HepG2 (cell line): Measurements from ENCODE around the gene SLX1A. TPM values are rescaled to one million over a fixed set of nuclear protein-coding genes. Genes with fewer than 3 reads are reported as not detected.

Experiments used
- ATAC-seq: fragments of 200-7000 bp; cut with Tn5 transposase; 3 replicates; pipeline ENCODE4 v1.9.1; 2020; ENCODE audit warnings: mild to moderate bottlenecking, moderate library complexity
- BruUV-seq: library from RNA; stranded (reverse); fragments of 400-500 nt; replicated peaks from 2 replicates; lab custom pipeline; 2021; lab: Mats Ljungman, UMichigan
- CTCF ChIA-PET: fragments of 300-600 bp; formaldehyde crosslinking; extraction: SDS; loops from one replicate; lab custom pipeline; 2021; ENCODE audit warnings: low total read pairs, inconsistent platforms, low intra/inter-chr PET ratio; lab: Yijun Ruan, JAX
- POLR2A ChIA-PET: fragments of 350-600 bp; sonication (Branson Sonifier 250); formaldehyde crosslinking; loops from one replicate; lab custom pipeline; 2020; ENCODE audit warnings: antibody characterized with exemption, inconsistent platforms; lab: Yijun Ruan, JAX
- DNase-seq: peaks from one replicate; pipeline ENCODE4 v3.0.0-alpha.2; 2015; ENCODE audit warnings: low spot score
- FAIRE-seq: peaks from 3 replicates; lab custom pipeline; 2011; peaks lifted over from hg19 to GRCh38; lab: Jason Lieb, UNC
- H2AFZ ChIP-seq: one replicate; pipeline ENCODE4 v1.6.1; 2011; ENCODE audit warnings: low read length, inconsistent platforms
- H3K27ac ChIP-seq: fragments of 300-600 bp; 3 replicates; pipeline ENCODE4 v1.8.0; 2011; ENCODE audit warnings: mixed run types, mild to moderate bottlenecking, mixed read lengths, low read length, inconsistent platforms; ENCODE audit not compliant: insufficient read depth; ENCODE audit errors: extremely low read length
- H3K27me3 ChIP-seq, 2 experiments: fragments of 200-600 bp in 1 of 2; 2 replicates in 1 of 2; 3 replicates in 1 of 2; pipeline versions ENCODE4 v1.6.0 to v1.8.0; 2011; ENCODE audit warnings: low read length in 2 of 2, mild to moderate bottlenecking in 2 of 2, moderate library complexity in 2 of 2, inconsistent platforms in 1 of 2; ENCODE audit not compliant: insufficient read depth in 2 of 2, control insufficient read depth in 1 of 2
- H3K36me3 ChIP-seq, 2 experiments: fragments of 200-600 bp in 1 of 2; replicated peaks in 1 of 2; 2 replicates in 1 of 2; 3 replicates in 1 of 2; pipeline versions ENCODE4 v1.5.1 to v1.8.0; 2011; ENCODE audit warnings: low read length in 2 of 2, inconsistent platforms in 1 of 2; ENCODE audit not compliant: insufficient read depth in 2 of 2, control insufficient read depth in 1 of 2
- H3K4me1 ChIP-seq: 2 replicates; pipeline ENCODE4 v1.5.1; 2012; ENCODE audit warnings: low read length, inconsistent platforms; ENCODE audit not compliant: insufficient read depth
- H3K4me2 ChIP-seq: 2 replicates; pipeline ENCODE4 v1.6.0; 2011; ENCODE audit warnings: low read depth, low read length, inconsistent platforms
- H3K4me3 ChIP-seq, 3 experiments: fragments of 200-600 bp in 1 of 3; sonication (generic), shearing (Covaris generic) in 1 of 3; replicated peaks in 1 of 3; 2 replicates each; pipeline ENCODE4 v1.5.1; 2011 to 2016; ENCODE audit warnings: low read length in 3 of 3, inconsistent platforms in 2 of 3, low read depth in 2 of 3, mild to moderate bottlenecking in 2 of 3, control low read depth in 1 of 3, mixed read lengths in 1 of 3; ENCODE audit not compliant: insufficient read depth in 1 of 3
- H3K79me2 ChIP-seq: one replicate; pipeline ENCODE4 v1.6.1; 2011; ENCODE audit warnings: low read length, inconsistent platforms; ENCODE audit not compliant: insufficient read depth
- H3K9ac ChIP-seq: 2 replicates; pipeline ENCODE4 v1.6.0; 2011; ENCODE audit warnings: mild to moderate bottlenecking, low read depth, low read length, inconsistent platforms; ENCODE audit not compliant: insufficient read depth
- H3K9me3 ChIP-seq: 2 replicates; pipeline ENCODE4 v1.5.1; 2012; ENCODE audit warnings: mild to moderate bottlenecking, low read length
- H4K20me1 ChIP-seq: 2 replicates; pipeline ENCODE4 v1.6.0; 2011; ENCODE audit warnings: inconsistent platforms, mild to moderate bottlenecking, low read length, moderate library complexity; ENCODE audit not compliant: insufficient read depth
- MNT ChIP-seq: fragments of 450-650 bp; IDR thresholded peaks from 2 replicates; pipeline ENCODE4 v1.6.1; 2016
- PHB2 ChIP-seq: fragments of 450-650 bp; IDR thresholded peaks from 2 replicates; pipeline ENCODE4 v1.6.1; 2018; ENCODE audit not compliant: partially characterized antibody
- POLR2AphosphoS5 ChIP-seq: IDR thresholded peaks from 2 replicates; pipeline ENCODE4 v1.6.1; 2012; ENCODE audit warnings: low read depth, low read length
- RBFOX2 ChIP-seq: fragments of 200-400 bp; formaldehyde crosslinking; IDR thresholded peaks from 2 replicates; pipeline ENCODE4 v1.6.1; 2017; ENCODE audit warnings: low read depth, mild to moderate bottlenecking, low read length
- ZBTB37 ChIP-seq: sonication (generic); formaldehyde crosslinking; IDR thresholded peaks from 2 replicates; pipeline ENCODE4 v1.4.0; 2020; ENCODE audit warnings: mild to moderate bottlenecking, missing genetic modification reagents
- ZNF10 ChIP-seq: sonication (generic); formaldehyde crosslinking; IDR thresholded peaks from 2 replicates; pipeline ENCODE4 v1.4.0; 2020; ENCODE audit warnings: mild to moderate bottlenecking, low read depth, missing genetic modification reagents, borderline replicate concordance
- ZNF432 ChIP-seq: sonication (generic); formaldehyde crosslinking; IDR thresholded peaks from 2 replicates; pipeline ENCODE4 v1.5.0; 2020; ENCODE audit warnings: missing genetic modification reagents, mild to moderate bottlenecking, borderline replicate concordance
- ZNF460 ChIP-seq: sonication (generic); formaldehyde crosslinking; IDR thresholded peaks from 2 replicates; pipeline ENCODE4 v1.5.1; 2020; ENCODE audit warnings: missing genetic modification reagents, mild to moderate bottlenecking, borderline replicate concordance
- ZNF513 ChIP-seq: sonication (generic); formaldehyde crosslinking; conservative IDR thresholded peaks from 2 replicates; pipeline ENCODE4 v1.5.0; 2020; ENCODE audit warnings: missing genetic modification reagents
- ZNF549 ChIP-seq: sonication (generic); formaldehyde crosslinking; IDR thresholded peaks from 2 replicates; pipeline ENCODE4 v1.5.0; 2020; ENCODE audit warnings: missing genetic modification reagents
- ZNF770 ChIP-seq: sonication (generic); formaldehyde crosslinking; IDR thresholded peaks from 2 replicates; pipeline ENCODE4 v1.5.0; 2020; ENCODE audit warnings: mild to moderate bottlenecking, missing genetic modification reagents
- ZNF776 ChIP-seq: sonication (generic); formaldehyde crosslinking; IDR thresholded peaks from 2 replicates; pipeline ENCODE4 v1.4.0; 2020; ENCODE audit warnings: mild to moderate bottlenecking, missing genetic modification reagents
- WGBS: methylation state at CpG from one replicate; pipeline ENCODE4 v1.1.6; 2017; ENCODE audit warnings: low lambda C conversion rate; 5-methylcytosine and 5-hydroxymethylcytosine counted together
- in situ Hi-C: cut with HindIII; loops from 2 replicates; pipeline ENCODE4 v1.10.0; 2017; ENCODE audit warnings: low pct_unique_long_range_greater_than_20kb; ENCODE audit not compliant: extremely low pct_ligation_motif_present
- intact Hi-C: fragments of 100-400 bp; cut with micrococcal nuclease; formaldehyde crosslinking; loops from one replicate; pipeline ENCODE4 v1.10.0; 2022; ENCODE audit not compliant: unreplicated experiment
- polyA plus RNA-seq, 8 experiments: library from polyadenylated mRNA; depleted of rRNA in 3 of 8; stranded (reverse) in 7 of 8; unstranded in 1 of 8; fragments of >200 nt; fragmentation: Illumina TruSeq in 4 of 8; extraction: Trizol in 4 of 8; gene quantifications; 2 replicates each; pipeline versions ENCODE4 v1.2.1 to v1.2.3, GENCODE V29; 2011 to 2016; ENCODE audit warnings: low read depth in 4 of 8, missing spikeins in 1 of 8, mixed read lengths in 1 of 8; ENCODE audit not compliant: insufficient read depth in 1 of 8
- total RNA-seq, 5 experiments: library from RNA; depleted of rRNA; stranded (reverse); fragments of >200 nt; fragmentation: Illumina TruSeq; extraction: Trizol; gene quantifications; 2 replicates each; pipeline ENCODE4 v1.2.3, GENCODE V29; 2016; ENCODE audit warnings: low read depth in 1 of 5

The SLX1A gene
- total and polyA plus RNA-seq, 2 of the 13 experiments (the other 11 are each of a cell fraction or from before 2014, with no cell fraction given) = 12.0 to 37.1 TPM

GRCh38 chr16:30163538-30163937, 30.1 kb upstream of the SLX1A start:
- H3K4me1 ChIP-seq = peaks cover 16% of the 10 kb centered on the region
- no peaks in the 10 kb centered on the region for H3K79me2 ChIP-seq
- no peak for DNase-seq
- H3K4me3 ChIP-seq = no peak overlapping the region
- H3K27ac ChIP-seq = no peak overlapping the region
- 27% methylated on average over 3 of the region's 3 CpGs for WGBS
- intact Hi-C loops (no loop called here), in situ Hi-C loops (no loop called here)
- no peak overlapping the region for H3K9ac ChIP-seq
- POLR2A ChIA-PET = no interaction called here
- no peak for ATAC-seq
- no peaks in the 10 kb centered on the region for H3K36me3 ChIP-seq
- H3K9me3 ChIP-seq = no peaks in the 10 kb centered on the region
- BruUV-seq = no TSS peak
- FAIRE-seq = no peak
- no peaks in the 10 kb centered on the region for H4K20me1 ChIP-seq
- CTCF ChIA-PET = no interaction called here
- H3K4me2 ChIP-seq = no peak overlapping the region
- TF ChIP-seq ZNF10 (CRISPR knock-in tag) (no peak), ZNF460 (peak; percentile 57), ZNF432 (CRISPR knock-in tag) (no peak), ZNF549 (CRISPR knock-in tag) (no peak)
- H2AFZ ChIP-seq = no peak overlapping the region
- no peaks in the 10 kb centered on the region for H3K27me3 ChIP-seq

- ChIA-PET POLR2A (no interaction called here), CTCF (no interaction called here)
- Histone ChIP-seq H3K79me2 (no peaks in the 10 kb centered on the region), H2AFZ (no peak overlapping the region), H3K9ac (no peak overlapping the region), H3K36me3 (no peaks in the 10 kb centered on the region), H3K4me2 (no peak overlapping the region), H3K4me3 (no peak overlapping the region), H4K20me1 (no peaks in the 10 kb centered on the region), H3K27ac (no peak overlapping the region), H3K27me3 (no peaks in the 10 kb centered on the region), H3K4me1 (peaks cover 7% of the 10 kb centered on the region), H3K9me3 (no peaks in the 10 kb centered on the region)
- intact Hi-C loops = no loop called here
- in situ Hi-C loops = no loop called here
- ATAC-seq = no peak
- no TSS peak for BruUV-seq
- no peak for FAIRE-seq
- DNase-seq = no peak
- 53% methylated on average over 11 of the region's 11 CpGs for WGBS
- TF ChIP-seq ZBTB37 (CRISPR knock-in tag) = no peak
- no peak for TF ChIP-seq POLR2AphosphoS5
- TF ChIP-seq ZNF770 (CRISPR knock-in tag) = peak; percentile 95
- TF ChIP-seq ZNF776 (CRISPR knock-in tag) = no peak
- TF ChIP-seq RBFOX2 = no peak
- no peak for TF ChIP-seq ZNF513 (CRISPR knock-in tag)
- no peak for TF ChIP-seq PHB2
- TF ChIP-seq MNT = peak; percentile 56
These were observed 27.3 kb upstream of the SLX1A start for GRCh38 chr16:30166202-30166902.
